AG09309 (cell line): ENCODE results near the gene IL22.

Experiments used
- DNase-seq: peaks from one replicate; pipeline ENCODE4 v3.0.0-alpha.2; 2010; ENCODE audit warnings: low read depth
- H3K4me3 ChIP-seq: 2 replicates; pipeline ENCODE4 v1.5.1; 2011; ENCODE audit warnings: mild to moderate bottlenecking, low read depth, low read length, moderate library complexity; ENCODE audit not compliant: control insufficient read depth
- TF ChIP-seq, protein P1 (sequence below): IDR thresholded peaks from 2 replicates; pipeline ENCODE4 v1.5.1; 2011; ENCODE audit warnings: mild to moderate bottlenecking, low read depth, low read length, inconsistent platforms; ENCODE audit not compliant: insufficient read depth, control insufficient read depth; ENCODE audit errors: missing control alignments

Gene IL22

DNA sequence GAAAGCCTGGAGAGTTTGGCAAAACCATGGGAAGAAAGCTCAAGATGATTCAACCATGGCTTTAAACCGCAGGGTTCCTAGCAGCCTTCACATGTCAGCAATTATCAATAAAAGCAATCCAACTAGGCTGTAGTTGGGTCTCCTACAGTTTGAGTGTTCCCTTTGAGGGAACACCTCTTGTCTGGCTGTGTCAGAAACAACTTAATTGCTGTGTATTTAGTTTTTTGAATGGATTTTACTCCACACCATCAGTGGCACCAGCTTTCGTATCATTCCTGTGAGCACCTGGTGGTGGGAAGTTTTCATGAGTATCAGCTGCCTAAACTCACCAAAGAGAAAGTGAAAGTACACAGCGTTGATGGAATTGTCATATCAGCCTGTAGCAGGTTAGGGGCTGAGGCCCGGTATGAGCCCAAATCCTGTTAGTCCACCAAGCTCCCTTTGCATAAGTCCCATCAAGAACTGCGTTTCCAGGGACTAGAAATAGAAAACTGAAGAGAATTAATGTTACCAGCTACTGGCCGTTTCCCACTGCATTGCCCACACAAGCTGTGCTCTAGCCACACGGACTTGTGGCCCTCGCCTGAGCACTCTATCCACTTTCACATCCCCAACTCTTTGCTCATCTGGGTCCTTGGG, 16.9 kb downstream of the IL22 start:
- no peak for DNase-seq
- TF ChIP-seq, protein P1, sequence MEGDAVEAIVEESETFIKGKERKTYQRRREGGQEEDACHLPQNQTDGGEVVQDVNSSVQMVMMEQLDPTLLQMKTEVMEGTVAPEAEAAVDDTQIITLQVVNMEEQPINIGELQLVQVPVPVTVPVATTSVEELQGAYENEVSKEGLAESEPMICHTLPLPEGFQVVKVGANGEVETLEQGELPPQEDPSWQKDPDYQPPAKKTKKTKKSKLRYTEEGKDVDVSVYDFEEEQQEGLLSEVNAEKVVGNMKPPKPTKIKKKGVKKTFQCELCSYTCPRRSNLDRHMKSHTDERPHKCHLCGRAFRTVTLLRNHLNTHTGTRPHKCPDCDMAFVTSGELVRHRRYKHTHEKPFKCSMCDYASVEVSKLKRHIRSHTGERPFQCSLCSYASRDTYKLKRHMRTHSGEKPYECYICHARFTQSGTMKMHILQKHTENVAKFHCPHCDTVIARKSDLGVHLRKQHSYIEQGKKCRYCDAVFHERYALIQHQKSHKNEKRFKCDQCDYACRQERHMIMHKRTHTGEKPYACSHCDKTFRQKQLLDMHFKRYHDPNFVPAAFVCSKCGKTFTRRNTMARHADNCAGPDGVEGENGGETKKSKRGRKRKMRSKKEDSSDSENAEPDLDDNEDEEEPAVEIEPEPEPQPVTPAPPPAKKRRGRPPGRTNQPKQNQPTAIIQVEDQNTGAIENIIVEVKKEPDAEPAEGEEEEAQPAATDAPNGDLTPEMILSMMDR = no peak

DNA sequence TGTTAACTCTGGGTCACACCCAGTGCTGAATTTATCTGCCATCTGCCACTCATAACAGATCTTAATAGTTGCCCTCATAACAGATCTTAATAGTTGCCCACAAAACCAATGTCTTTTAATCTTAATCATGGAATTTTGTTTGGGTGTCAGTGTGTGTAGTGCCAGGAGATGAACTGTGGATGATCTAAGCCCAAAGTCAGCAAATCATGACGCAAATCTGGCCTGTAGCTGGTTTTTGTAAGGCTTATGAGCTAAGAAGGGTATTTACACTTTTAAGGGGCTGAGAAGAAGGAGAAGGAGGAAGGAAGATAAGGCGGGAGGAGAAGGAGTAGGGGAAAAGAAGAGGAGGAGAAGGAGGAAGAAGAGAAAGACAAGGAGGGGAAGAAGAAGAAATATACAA, 17.8 kb downstream of the IL22 start:
- no peak for DNase-seq
- TF ChIP-seq, protein P1 = no peak
- no peak overlapping the region for H3K4me3 ChIP-seq

More for the DNA sequence above, 16.9 kb downstream of the IL22 start:
- no peak overlapping the region for H3K4me3 ChIP-seq

DNA sequence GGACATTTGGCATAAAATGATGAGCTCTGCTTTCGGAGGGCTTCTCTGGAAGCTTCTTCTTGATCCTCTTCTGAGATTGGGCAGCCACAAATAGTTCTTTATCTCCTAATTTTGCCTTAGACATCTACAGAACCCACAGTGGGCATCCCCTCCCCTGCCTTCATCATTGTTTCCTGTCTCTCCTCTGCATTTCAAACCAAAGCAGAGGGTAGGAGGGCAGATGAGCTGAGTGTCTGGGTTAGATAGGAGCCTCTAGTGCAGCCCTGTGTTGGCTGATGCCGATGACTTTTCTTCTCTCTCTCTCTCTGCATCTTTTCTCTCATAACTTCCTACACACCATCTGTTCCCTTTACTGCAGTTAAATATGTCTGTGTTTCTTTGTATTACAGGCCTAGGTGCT, 19.3 kb downstream of the IL22 start:
- no peak for DNase-seq
- TF ChIP-seq, protein P1 = no peak
- no peak overlapping the region for H3K4me3 ChIP-seq

DNA sequence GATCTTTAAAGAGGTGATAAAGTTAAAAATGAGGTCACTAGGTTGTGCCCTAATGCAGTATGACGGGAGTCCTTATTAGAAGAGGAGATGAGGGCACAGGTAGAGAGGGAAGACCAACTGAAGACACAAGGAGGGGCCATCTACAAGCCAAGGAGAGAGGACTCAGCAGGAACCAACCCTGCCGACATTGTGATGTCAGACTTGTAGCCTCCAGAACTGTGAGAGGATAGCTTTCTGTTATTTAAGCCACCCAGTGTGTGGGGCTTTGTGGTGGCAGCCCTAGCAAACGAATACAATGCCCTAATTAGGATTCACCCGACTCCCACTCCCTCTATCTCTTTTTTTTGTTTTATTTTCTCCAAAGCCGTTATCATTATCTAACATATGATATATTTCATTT, 19.9 kb downstream of the IL22 start:
- no peak overlapping the region for H3K4me3 ChIP-seq
- TF ChIP-seq, protein P1 = no peak
- DNase-seq = no peak

DNA sequence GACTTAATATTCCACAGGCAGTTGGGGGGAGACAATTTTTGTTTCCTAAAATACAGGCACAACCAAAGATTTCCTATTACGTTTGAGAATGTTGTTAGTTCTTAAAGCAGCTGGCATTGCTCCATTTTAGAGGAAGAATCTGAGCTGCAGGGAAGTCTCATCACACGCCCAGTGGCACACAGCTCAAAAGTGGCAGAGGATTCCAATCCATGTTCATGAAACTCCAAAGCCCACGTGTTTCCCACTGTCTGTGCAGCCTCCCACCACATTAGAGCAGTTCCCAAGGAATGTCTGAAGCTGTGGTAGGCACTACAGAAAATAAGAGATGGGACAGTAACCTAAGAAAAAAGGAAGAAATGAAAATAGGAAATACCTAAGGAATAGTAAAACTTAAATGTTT, 21.7 kb downstream of the IL22 start:
- no peak overlapping the region for H3K4me3 ChIP-seq
- DNase-seq = no peak
- TF ChIP-seq, protein P1 = no peak

DNA sequence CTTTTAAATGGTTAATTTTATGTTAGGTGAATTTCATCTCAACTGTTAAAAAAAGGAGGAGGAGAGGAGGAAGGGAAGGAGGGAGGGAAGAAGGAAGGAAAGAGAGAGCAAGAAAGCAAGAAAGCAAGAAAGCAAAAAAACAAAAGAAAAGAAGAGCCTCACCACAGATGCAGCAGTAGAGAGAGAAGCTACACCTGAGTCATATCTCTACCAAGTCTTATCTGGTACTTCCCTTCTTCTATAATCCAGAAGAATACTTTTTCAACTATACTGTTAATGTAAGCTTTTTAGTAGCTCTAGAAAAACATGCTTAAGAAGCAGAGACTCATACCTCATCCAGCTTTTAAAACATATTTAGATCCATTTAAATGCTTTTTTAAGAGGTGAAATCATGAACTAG, 22.2 kb downstream of the IL22 start:
- no peak for DNase-seq
- no peak overlapping the region for H3K4me3 ChIP-seq
- TF ChIP-seq, protein P1 = no peak
